Coronary artery (tissue), 2 donors: ENCODE data around the gene CDH13.

Experiments
- DNase-seq: peaks from one replicate; pipeline ENCODE4 v3.0.0-alpha.2; 2017; ENCODE audit warnings: low spot score
- H3K27ac ChIP-seq, 2 donors: fragments of 200-600 bp; sonication (generic); one replicate each; pipeline ENCODE4 v1.5.1; 2016 to 2019
- H3K4me3 ChIP-seq: fragments of 200-600 bp; sonication (generic); 2 replicates; pipeline ENCODE4 v1.5.1; 2016; ENCODE audit warnings: mild to moderate bottlenecking, moderate library complexity
- CTCF ChIP-seq: fragments of 200-600 bp; sonication (generic); IDR thresholded peaks from one replicate; pipeline ENCODE4 v1.5.1; 2019; ENCODE audit warnings: antibody characterized with exemption

The CDH13 gene

GRCh38 chr16:82755570-82756282 lies 129.0 kb downstream of the CDH13 start:
- Histone ChIP-seq H3K4me3 (no peak overlapping the region), H3K27ac (peak overlapping the region; percentile 14 to 74)
- DNase-seq: no peak
- TF ChIP-seq CTCF: no peak

- TF ChIP-seq CTCF: no peak
- Histone ChIP-seq H3K27ac (peak overlapping the region in 1 of 2 donors; percentile 74), H3K4me3 (no peak overlapping the region)
- no peak for DNase-seq
Measured at GRCh38 chr16:82756283-82756599, 129.5 kb downstream of the CDH13 start.

- Histone ChIP-seq H3K27ac (no peak overlapping the region), H3K4me3 (no peak overlapping the region)
- DNase-seq: no peak
- no peak for TF ChIP-seq CTCF
Measured at GRCh38 chr16:82758406-82758805, 131.6 kb downstream of the CDH13 start.

GRCh38 chr16:82758904-82759303 lies 132.1 kb downstream of the CDH13 start:
- DNase-seq: no peak
- no peak overlapping the region for H3K4me3 ChIP-seq
- H3K27ac ChIP-seq: no peak overlapping the region
- TF ChIP-seq CTCF: no peak

GRCh38 chr16:82761236-82761635 lies 134.5 kb downstream of the CDH13 start:
- peak overlapping the region; percentile 25 to 80 for H3K27ac ChIP-seq
- DNase-seq: peak; percentile 89

GRCh38 chr16:82761858-82762257 lies 135.1 kb downstream of the CDH13 start:
- peak overlapping the region; percentile 25 to 33 for H3K27ac ChIP-seq
- DNase-seq: no peak
- TF ChIP-seq CTCF: no peak
- peak overlapping the region; percentile 49 for H3K4me3 ChIP-seq

More at GRCh38 chr16:82761236-82761635, 134.5 kb downstream of the CDH13 start:
- peak overlapping the region; percentile 49 for H3K4me3 ChIP-seq
- no peak for TF ChIP-seq CTCF

GRCh38 chr16:82763371-82763770 lies 136.6 kb downstream of the CDH13 start:
- TF ChIP-seq CTCF: no peak
- Histone ChIP-seq H3K4me3 (no peak overlapping the region), H3K27ac (no peak overlapping the region)
- DNase-seq: no peak
